ENCODE measurements around the gene MAP2K7. TPM values are rescaled to one million over a fixed set of nuclear protein-coding genes. Genes with fewer than 3 reads are reported as not detected.

Gene MAP2K7
- total RNA-seq, 1 experiment from 2014 or later: 39.4 TPM

DNA sequence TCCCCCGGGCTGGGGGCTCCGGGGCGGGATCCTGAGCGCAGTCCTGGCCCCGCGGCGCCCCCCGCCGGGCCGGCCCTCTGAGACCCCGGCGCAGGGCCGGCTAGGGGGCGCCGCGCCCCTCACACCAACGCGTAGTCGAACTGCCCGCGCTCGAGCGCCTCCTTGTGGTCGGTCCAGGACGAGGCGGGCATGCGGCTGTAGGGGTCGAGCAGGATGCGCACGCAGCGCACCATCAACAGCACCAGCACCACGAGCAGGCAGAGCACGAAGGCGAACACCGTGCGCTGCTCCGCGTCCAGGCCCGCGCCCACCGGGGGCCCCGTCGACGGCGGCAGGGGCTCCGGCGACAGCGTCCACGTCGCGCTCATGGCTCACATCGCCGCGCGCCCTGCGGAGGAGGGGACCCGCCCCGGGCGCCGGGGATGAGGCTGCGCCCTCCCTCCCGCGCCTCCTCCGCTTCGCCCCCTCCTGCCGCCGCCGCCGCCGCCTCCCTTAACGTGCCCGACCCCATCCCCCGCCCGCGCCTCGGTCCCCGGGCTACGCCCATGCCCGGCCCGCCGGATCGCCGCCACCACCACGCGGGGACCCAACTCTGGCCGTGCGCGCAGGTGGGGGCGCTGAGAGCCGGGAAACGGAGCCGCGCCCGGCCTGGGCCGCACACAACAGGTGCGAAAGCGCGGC is 21.6 kb downstream of the MAP2K7 start (continued):
- no peak for TF ChIP-seq RORB (CRISPR knock-in tag; IDR thresholded peaks at IDR 0.05)
- TF ChIP-seq, protein P1, sequence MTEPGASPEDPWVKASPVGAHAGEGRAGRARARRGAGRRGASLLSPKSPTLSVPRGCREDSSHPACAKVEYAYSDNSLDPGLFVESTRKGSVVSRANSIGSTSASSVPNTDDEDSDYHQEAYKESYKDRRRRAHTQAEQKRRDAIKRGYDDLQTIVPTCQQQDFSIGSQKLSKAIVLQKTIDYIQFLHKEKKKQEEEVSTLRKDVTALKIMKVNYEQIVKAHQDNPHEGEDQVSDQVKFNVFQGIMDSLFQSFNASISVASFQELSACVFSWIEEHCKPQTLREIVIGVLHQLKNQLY (CRISPR knock-in tag; IDR thresholded peaks at IDR 0.05): no peak
- peak; percentile 85; the same call in 1 of the 2 replicates for TF ChIP-seq NR3C1 (CRISPR knock-in tag; conservative IDR thresholded peaks at IDR 0.05; ENCODE audit: low read depth)
- TF ChIP-seq, protein P2, sequence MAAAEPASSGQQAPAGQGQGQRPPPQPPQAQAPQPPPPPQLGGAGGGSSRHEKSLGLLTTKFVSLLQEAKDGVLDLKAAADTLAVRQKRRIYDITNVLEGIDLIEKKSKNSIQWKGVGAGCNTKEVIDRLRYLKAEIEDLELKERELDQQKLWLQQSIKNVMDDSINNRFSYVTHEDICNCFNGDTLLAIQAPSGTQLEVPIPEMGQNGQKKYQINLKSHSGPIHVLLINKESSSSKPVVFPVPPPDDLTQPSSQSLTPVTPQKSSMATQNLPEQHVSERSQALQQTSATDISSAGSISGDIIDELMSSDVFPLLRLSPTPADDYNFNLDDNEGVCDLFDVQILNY (CRISPR knock-in tag; IDR thresholded peaks at IDR 0.05): peak; percentile 88
- TF ChIP-seq, protein P3, sequence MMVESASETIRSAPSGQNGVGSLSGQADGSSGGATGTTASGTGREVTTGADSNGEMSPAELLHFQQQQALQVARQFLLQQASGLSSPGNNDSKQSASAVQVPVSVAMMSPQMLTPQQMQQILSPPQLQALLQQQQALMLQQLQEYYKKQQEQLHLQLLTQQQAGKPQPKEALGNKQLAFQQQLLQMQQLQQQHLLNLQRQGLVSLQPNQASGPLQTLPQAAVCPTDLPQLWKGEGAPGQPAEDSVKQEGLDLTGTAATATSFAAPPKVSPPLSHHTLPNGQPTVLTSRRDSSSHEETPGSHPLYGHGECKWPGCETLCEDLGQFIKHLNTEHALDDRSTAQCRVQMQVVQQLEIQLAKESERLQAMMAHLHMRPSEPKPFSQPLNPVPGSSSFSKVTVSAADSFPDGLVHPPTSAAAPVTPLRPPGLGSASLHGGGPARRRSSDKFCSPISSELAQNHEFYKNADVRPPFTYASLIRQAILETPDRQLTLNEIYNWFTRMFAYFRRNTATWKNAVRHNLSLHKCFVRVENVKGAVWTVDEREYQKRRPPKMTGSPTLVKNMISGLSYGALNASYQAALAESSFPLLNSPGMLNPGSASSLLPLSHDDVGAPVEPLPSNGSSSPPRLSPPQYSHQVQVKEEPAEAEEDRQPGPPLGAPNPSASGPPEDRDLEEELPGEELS (CRISPR knock-in tag; IDR thresholded peaks at IDR 0.05): peak; percentile 99
- TF ChIP-seq, protein P4, sequence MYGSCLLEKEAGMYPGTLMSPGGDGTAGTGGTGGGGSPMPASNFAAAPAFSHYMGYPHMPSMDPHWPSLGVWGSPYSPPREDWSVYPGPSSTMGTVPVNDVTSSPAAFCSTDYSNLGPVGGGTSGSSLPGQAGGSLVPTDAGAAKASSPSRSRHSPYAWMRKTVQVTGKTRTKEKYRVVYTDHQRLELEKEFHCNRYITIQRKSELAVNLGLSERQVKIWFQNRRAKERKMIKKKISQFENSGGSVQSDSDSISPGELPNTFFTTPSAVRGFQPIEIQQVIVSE (CRISPR knock-in tag; IDR thresholded peaks at IDR 0.05; ENCODE audit: borderline replicate concordance): no peak
- TF ChIP-seq CREM (CRISPR knock-in tag; IDR thresholded peaks at IDR 0.05): peak; percentile 55; the same call in 1 of the 2 replicates
- peak; percentile 65; the same call in 1 of the 2 replicates for TF ChIP-seq TEAD4 (CRISPR knock-in tag; IDR thresholded peaks at IDR 0.05)
- TF ChIP-seq ZNF396 (CRISPR knock-in tag; IDR thresholded peaks at IDR 0.05; ENCODE audit: borderline replicate concordance): no peak
- no peak for TF ChIP-seq JAZF1 (CRISPR knock-in tag; IDR thresholded peaks at IDR 0.05)
- TF ChIP-seq, protein P5, sequence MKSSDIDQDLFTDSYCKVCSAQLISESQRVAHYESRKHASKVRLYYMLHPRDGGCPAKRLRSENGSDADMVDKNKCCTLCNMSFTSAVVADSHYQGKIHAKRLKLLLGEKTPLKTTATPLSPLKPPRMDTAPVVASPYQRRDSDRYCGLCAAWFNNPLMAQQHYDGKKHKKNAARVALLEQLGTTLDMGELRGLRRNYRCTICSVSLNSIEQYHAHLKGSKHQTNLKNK (CRISPR knock-in tag; IDR thresholded peaks at IDR 0.05): no peak
- TF ChIP-seq ZNF138 (CRISPR knock-in tag; conservative IDR thresholded peaks at IDR 0.05): 0 out of 2 replicates have a peak, but pooled peaks have one; percentile 29
- TF ChIP-seq ESRRA (CRISPR knock-in tag; IDR thresholded peaks at IDR 0.05; ENCODE audit: borderline replicate concordance): peak; percentile 93
- peak; percentile 92; the same call in 1 of the 2 replicates for TF ChIP-seq RELA (CRISPR knock-in tag; IDR thresholded peaks at IDR 0.05; ENCODE audit: borderline replicate concordance)
- peak; percentile 92; the same call in 1 of the 2 replicates for TF ChIP-seq JUN (CRISPR knock-in tag; IDR thresholded peaks at IDR 0.05)
- no peak for TF ChIP-seq ZNF263 (CRISPR knock-in tag; IDR thresholded peaks at IDR 0.05; ENCODE audit: low read depth)
- TF ChIP-seq SP1 (CRISPR knock-in tag; conservative IDR thresholded peaks at IDR 0.05): peak; percentile 74
- TF ChIP-seq SOX15 (CRISPR knock-in tag; IDR thresholded peaks at IDR 0.05): no peak
- TF ChIP-seq, protein P6, sequence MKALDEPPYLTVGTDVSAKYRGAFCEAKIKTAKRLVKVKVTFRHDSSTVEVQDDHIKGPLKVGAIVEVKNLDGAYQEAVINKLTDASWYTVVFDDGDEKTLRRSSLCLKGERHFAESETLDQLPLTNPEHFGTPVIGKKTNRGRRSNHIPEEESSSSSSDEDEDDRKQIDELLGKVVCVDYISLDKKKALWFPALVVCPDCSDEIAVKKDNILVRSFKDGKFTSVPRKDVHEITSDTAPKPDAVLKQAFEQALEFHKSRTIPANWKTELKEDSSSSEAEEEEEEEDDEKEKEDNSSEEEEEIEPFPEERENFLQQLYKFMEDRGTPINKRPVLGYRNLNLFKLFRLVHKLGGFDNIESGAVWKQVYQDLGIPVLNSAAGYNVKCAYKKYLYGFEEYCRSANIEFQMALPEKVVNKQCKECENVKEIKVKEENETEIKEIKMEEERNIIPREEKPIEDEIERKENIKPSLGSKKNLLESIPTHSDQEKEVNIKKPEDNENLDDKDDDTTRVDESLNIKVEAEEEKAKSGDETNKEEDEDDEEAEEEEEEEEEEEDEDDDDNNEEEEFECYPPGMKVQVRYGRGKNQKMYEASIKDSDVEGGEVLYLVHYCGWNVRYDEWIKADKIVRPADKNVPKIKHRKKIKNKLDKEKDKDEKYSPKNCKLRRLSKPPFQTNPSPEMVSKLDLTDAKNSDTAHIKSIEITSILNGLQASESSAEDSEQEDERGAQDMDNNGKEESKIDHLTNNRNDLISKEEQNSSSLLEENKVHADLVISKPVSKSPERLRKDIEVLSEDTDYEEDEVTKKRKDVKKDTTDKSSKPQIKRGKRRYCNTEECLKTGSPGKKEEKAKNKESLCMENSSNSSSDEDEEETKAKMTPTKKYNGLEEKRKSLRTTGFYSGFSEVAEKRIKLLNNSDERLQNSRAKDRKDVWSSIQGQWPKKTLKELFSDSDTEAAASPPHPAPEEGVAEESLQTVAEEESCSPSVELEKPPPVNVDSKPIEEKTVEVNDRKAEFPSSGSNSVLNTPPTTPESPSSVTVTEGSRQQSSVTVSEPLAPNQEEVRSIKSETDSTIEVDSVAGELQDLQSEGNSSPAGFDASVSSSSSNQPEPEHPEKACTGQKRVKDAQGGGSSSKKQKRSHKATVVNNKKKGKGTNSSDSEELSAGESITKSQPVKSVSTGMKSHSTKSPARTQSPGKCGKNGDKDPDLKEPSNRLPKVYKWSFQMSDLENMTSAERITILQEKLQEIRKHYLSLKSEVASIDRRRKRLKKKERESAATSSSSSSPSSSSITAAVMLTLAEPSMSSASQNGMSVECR (CRISPR knock-in tag; IDR thresholded peaks at IDR 0.05; ENCODE audit: borderline replicate concordance): peak; percentile 90; the same call in 1 of the 2 replicates
- TF ChIP-seq, protein P7, sequence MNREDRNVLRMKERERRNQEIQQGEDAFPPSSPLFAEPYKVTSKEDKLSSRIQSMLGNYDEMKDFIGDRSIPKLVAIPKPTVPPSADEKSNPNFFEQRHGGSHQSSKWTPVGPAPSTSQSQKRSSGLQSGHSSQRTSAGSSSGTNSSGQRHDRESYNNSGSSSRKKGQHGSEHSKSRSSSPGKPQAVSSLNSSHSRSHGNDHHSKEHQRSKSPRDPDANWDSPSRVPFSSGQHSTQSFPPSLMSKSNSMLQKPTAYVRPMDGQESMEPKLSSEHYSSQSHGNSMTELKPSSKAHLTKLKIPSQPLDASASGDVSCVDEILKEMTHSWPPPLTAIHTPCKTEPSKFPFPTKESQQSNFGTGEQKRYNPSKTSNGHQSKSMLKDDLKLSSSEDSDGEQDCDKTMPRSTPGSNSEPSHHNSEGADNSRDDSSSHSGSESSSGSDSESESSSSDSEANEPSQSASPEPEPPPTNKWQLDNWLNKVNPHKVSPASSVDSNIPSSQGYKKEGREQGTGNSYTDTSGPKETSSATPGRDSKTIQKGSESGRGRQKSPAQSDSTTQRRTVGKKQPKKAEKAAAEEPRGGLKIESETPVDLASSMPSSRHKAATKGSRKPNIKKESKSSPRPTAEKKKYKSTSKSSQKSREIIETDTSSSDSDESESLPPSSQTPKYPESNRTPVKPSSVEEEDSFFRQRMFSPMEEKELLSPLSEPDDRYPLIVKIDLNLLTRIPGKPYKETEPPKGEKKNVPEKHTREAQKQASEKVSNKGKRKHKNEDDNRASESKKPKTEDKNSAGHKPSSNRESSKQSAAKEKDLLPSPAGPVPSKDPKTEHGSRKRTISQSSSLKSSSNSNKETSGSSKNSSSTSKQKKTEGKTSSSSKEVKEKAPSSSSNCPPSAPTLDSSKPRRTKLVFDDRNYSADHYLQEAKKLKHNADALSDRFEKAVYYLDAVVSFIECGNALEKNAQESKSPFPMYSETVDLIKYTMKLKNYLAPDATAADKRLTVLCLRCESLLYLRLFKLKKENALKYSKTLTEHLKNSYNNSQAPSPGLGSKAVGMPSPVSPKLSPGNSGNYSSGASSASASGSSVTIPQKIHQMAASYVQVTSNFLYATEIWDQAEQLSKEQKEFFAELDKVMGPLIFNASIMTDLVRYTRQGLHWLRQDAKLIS (CRISPR knock-in tag; IDR thresholded peaks at IDR 0.05; ENCODE audit: borderline replicate concordance): no peak
- TF ChIP-seq CREB1 (CRISPR knock-in tag; IDR thresholded peaks at IDR 0.05): peak; percentile 88; the same call in 1 of the 2 replicates
- peak; percentile 73; the same call in 1 of the 2 replicates for TF ChIP-seq ZNF219 (CRISPR knock-in tag; IDR thresholded peaks at IDR 0.05; ENCODE audit: borderline replicate concordance)
- TF ChIP-seq, protein P8, sequence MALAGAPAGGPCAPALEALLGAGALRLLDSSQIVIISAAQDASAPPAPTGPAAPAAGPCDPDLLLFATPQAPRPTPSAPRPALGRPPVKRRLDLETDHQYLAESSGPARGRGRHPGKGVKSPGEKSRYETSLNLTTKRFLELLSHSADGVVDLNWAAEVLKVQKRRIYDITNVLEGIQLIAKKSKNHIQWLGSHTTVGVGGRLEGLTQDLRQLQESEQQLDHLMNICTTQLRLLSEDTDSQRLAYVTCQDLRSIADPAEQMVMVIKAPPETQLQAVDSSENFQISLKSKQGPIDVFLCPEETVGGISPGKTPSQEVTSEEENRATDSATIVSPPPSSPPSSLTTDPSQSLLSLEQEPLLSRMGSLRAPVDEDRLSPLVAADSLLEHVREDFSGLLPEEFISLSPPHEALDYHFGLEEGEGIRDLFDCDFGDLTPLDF (CRISPR knock-in tag; IDR thresholded peaks at IDR 0.05): peak; percentile 66; the same call in 1 of the 2 replicates
